ENCODE results near the gene ST8SIA6. TPM values are rescaled to one million over a fixed set of nuclear protein-coding genes. Genes with fewer than 3 reads are reported as not detected.

ST8SIA6 gene
- total RNA-seq, 1 experiment from 2014 or later: 1.3 TPM

DNA sequence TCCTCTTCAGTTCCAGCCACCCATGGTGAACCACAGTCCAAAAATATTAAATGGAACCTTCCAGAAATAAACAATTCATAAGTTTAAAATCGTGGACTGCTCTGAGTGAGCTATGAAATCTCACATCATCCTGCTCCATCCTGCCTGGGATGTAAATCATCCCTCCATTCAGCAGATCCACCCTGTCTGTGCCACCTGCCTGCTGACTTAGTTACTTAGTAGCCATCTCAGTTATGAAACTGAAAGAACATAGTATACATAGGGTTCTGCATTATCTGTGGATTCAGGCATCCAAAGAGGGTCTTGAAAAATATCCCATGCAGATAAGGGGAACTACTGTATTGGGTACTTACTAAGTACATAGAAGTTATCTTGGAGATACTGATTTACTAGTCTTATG lies 89.0 kb downstream of the ST8SIA6 start:
- Histone ChIP-seq H3K9me3 (ENCODE audit: control insufficient read depth in 1 of 2, insufficient read depth in 1 of 2, low read depth in 1 of 2, low read length in 2 of 2) (no peaks in the 10 kb centered on the region), H3K27ac (ENCODE audit: low read depth, low read length) (no peak overlapping the region), H3K27me3 (ENCODE audit: insufficient read depth, low read length) (no peaks in the 10 kb centered on the region), H3K4me1 (ENCODE audit: control insufficient read depth in 1 of 2, insufficient read depth in 2 of 2, low read length in 2 of 2) (peaks cover 0 to 5% of the 10 kb centered on the region in 2 experiments; a peak in 2 of 4 replicates), H3K4me3 (replicated peaks in 1 of 2; ENCODE audit: low read depth in 1 of 2, low read length in 2 of 2) (no peak overlapping the region), H4K20me1 (ENCODE audit: insufficient read depth) (no peaks in the 10 kb centered on the region), H3K9ac (ENCODE audit: low read length) (no peak overlapping the region), H3K4me2 (ENCODE audit: low read length) (no peak overlapping the region), H3K9me2 (ENCODE audit: insufficient read depth) (no peaks in the 10 kb centered on the region), H2AFZ (ENCODE audit: low read depth, low read length, poor library complexity, severe bottlenecking) (no peak overlapping the region), H3K79me2 (ENCODE audit: insufficient read depth, low read length) (no peaks in the 10 kb centered on the region), H3K36me3 (ENCODE audit: control insufficient read depth in 1 of 2, insufficient read depth in 2 of 2, low read length in 2 of 2) (no peaks in the 10 kb centered on the region)
- ChIA-PET POLR2A (no interaction called here), RAD21 (ENCODE audit: low non-redundant PET in 1 of 2, low total read pairs in 2 of 2, uncharacterized antibody in 2 of 2, unreplicated experiment in 2 of 2) (no interaction called here), CTCF (no interaction called here)
- no peak for DNase-seq (ENCODE audit: low read depth, low spot score)
- BruUV-seq (replicated peaks): no TSS peak
- TF ChIP-seq ZNF274 (IDR thresholded peaks at IDR 0.05; ENCODE audit: low read depth, low read length): no peak
- TF ChIP-seq JUND (IDR thresholded peaks at IDR 0.05): no peak
- TF ChIP-seq ZFX (IDR thresholded peaks at IDR 0.05): no peak
- no peak for ATAC-seq
- intact Hi-C loops (cut with micrococcal nuclease): no loop called here

DNA sequence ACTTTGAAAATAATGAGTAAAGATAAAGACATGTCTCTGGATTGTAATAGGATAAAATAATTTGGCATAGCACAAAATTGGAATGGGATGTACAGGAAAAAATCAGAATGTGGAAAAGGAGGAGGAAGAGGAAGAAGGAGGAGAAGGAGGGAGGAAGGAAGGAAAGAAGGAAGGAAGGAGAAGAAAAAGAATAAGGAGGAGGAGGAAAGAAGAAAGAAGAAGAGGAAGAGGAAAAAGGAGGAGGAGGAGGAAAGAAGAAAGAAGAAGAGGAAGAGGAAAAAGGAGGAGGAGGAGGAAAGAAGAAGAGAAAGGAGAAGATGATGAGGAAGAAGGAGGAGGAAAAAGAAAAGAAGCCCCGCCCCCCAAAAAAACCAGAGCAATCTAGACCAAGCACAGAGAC lies 95.9 kb downstream of the ST8SIA6 start:
- TF ChIP-seq REST (IDR thresholded peaks at IDR 0.05; ENCODE audit: low read depth) (no peak), RAD21 (IDR thresholded peaks at IDR 0.05; ENCODE audit: low read depth) (no peak)
- H3K79me2 ChIP-seq (ENCODE audit: insufficient read depth, low read length): no peaks in the 10 kb centered on the region
- no peaks in the 10 kb centered on the region for H3K36me3 ChIP-seq (ENCODE audit: control insufficient read depth in 1 of 2, insufficient read depth in 2 of 2, low read length in 2 of 2)
- no peaks in the 10 kb centered on the region for H3K9me3 ChIP-seq (ENCODE audit: control insufficient read depth in 1 of 2, insufficient read depth in 1 of 2, low read depth in 1 of 2, low read length in 2 of 2)
- BruUV-seq (replicated peaks): no TSS peak
- no peak overlapping the region for H3K27ac ChIP-seq (ENCODE audit: low read depth, low read length)
- H3K4me1 ChIP-seq (ENCODE audit: control insufficient read depth in 1 of 2, insufficient read depth in 2 of 2, low read length in 2 of 2): peaks cover 36 to 46% of the 10 kb centered on the region in 2 experiments
- POLR2A ChIA-PET: no interaction called here
- CTCF ChIA-PET: no interaction called here
- H3K4me2 ChIP-seq (ENCODE audit: low read length): no peak overlapping the region
- no peaks in the 10 kb centered on the region for H3K27me3 ChIP-seq (ENCODE audit: insufficient read depth, low read length)
- no peaks in the 10 kb centered on the region for H3K9me2 ChIP-seq (ENCODE audit: insufficient read depth)
- DNase-seq (ENCODE audit: low read depth, low spot score) (no peak), ATAC-seq (no peak)
- intact Hi-C loops (cut with micrococcal nuclease): no loop called here
- no peaks in the 10 kb centered on the region for H4K20me1 ChIP-seq (ENCODE audit: insufficient read depth)
- H2AFZ ChIP-seq (ENCODE audit: low read depth, low read length, poor library complexity, severe bottlenecking): no peak overlapping the region
- H3K9ac ChIP-seq (ENCODE audit: low read length): no peak overlapping the region
- H3K4me3 ChIP-seq (replicated peaks in 1 of 2; ENCODE audit: low read depth in 1 of 2, low read length in 2 of 2): no peak overlapping the region
- RAD21 ChIA-PET (ENCODE audit: low non-redundant PET in 1 of 2, low total read pairs in 2 of 2, uncharacterized antibody in 2 of 2, unreplicated experiment in 2 of 2): no interaction called here

All from HCT116 (cell line).